ENCODE measurements around the gene AATF. TPM values are rescaled to one million over a fixed set of nuclear protein-coding genes. Genes with fewer than 3 reads are reported as not detected.
A peak's percentile ranks its signal among the peaks of the same experiment; 100 is the strongest.

AATF gene
- total RNA-seq, 4 donors from 2014 or later, result 22.4 to 36.4 (median 32.4) TPM

DNA sequence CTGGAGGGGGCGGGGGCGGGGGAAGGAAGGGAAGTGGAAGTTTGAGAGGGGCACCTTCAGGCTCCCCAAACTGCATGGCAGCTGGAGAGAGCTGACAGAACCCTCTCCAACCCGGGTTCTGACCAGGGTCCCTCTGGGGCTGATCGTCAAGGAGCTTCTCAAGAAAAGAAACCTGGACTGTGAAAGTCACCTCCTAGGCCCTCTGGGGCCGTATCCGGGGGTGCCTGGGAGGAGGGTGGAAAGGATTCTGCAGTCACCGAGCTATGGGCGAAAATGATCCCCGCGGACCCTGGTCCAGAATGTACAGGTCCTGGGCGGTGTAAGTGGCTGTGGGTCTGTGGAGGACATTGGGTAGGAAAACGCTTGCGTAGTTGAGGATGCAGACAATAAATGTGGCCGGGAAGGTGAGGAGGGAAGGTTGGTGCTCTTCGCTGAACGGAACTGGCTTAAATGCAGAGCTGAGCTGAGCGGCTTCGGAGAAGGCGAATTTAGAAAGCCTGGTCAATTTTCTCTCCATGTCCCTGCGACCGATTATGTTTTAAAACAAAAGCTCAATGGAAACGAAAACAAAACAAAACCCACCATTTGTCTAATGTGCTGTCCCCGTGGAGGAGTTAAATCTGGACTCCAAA lies 15.1 kb upstream of the AATF start:
- H3K9me3 ChIP-seq, result no peaks in the 10 kb centered on the region
- intact Hi-C loops (cut with DNase I), result no loop called here
- H3K27me3 ChIP-seq, result peaks cover 39 to 100% (median 92%) of the 10 kb centered on the region in 4 donors
- H3K4me3 ChIP-seq, result peak overlapping the region in 2 of 4 donors; percentile 10 to 32
- H3K36me3 ChIP-seq, result no peaks in the 10 kb centered on the region
- peaks cover 71 to 75% (median 74%) of the 10 kb centered on the region in 3 donors for H3K4me1 ChIP-seq
- no peak overlapping the region for H3K27ac ChIP-seq
- DNase-seq, result no peak
- 12 to 17% methylated on average over 16 to 20 of the region's 23 CpGs for WGBS, 2 donors
- no peak for TF ChIP-seq POLR2A (IDR thresholded peaks at IDR 0.05)
- TF ChIP-seq, protein P1, sequence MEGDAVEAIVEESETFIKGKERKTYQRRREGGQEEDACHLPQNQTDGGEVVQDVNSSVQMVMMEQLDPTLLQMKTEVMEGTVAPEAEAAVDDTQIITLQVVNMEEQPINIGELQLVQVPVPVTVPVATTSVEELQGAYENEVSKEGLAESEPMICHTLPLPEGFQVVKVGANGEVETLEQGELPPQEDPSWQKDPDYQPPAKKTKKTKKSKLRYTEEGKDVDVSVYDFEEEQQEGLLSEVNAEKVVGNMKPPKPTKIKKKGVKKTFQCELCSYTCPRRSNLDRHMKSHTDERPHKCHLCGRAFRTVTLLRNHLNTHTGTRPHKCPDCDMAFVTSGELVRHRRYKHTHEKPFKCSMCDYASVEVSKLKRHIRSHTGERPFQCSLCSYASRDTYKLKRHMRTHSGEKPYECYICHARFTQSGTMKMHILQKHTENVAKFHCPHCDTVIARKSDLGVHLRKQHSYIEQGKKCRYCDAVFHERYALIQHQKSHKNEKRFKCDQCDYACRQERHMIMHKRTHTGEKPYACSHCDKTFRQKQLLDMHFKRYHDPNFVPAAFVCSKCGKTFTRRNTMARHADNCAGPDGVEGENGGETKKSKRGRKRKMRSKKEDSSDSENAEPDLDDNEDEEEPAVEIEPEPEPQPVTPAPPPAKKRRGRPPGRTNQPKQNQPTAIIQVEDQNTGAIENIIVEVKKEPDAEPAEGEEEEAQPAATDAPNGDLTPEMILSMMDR (IDR thresholded peaks at IDR 0.05), result no peak

DNA sequence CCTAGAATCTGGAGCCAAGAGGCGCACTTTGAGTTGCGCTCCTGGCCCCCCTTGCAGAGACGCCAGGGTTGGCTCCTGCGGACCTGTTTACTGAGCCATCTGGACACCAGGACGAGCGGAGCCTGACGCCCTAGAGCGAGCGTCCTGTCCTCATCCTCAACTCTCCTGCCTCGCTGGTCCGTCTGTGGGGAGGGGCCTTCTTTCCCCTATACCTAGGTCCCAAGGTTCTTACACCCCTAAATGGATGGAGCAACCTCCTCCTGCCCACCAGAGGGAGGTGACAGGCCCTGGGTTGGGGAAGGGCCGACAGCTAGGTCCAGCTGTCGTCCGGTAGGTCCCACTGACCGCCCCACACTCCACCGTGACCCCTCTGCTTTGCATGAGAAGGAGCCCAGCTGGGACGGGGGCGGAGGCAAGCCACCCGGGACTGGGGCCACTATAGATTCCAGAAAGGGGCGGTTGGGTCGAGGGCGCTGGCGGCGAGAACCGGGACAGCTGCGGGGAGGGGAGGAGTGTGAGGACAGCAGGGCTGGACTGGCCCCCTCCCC lies 14.5 kb upstream of the AATF start:
- Histone ChIP-seq H3K4me1 (peaks cover 75 to 81% (median 78%) of the 10 kb centered on the region in 3 donors), H3K27ac (no peak overlapping the region), H3K9me3 (no peaks in the 10 kb centered on the region), H3K36me3 (no peaks in the 10 kb centered on the region), H3K4me3 (peak overlapping the region in 2 of 4 donors; percentile 10 to 32), H3K27me3 (peaks cover 45 to 100% (median 91%) of the 10 kb centered on the region in 4 donors)
- 0 to 4% methylated on average over 3 to 9 of the region's 26 CpGs for WGBS, 2 donors
- no peak for DNase-seq
- TF ChIP-seq, protein P1 (IDR thresholded peaks at IDR 0.05), result no peak
- TF ChIP-seq POLR2A (IDR thresholded peaks at IDR 0.05), result no peak
- intact Hi-C loops (cut with DNase I), result no loop called here

DNA sequence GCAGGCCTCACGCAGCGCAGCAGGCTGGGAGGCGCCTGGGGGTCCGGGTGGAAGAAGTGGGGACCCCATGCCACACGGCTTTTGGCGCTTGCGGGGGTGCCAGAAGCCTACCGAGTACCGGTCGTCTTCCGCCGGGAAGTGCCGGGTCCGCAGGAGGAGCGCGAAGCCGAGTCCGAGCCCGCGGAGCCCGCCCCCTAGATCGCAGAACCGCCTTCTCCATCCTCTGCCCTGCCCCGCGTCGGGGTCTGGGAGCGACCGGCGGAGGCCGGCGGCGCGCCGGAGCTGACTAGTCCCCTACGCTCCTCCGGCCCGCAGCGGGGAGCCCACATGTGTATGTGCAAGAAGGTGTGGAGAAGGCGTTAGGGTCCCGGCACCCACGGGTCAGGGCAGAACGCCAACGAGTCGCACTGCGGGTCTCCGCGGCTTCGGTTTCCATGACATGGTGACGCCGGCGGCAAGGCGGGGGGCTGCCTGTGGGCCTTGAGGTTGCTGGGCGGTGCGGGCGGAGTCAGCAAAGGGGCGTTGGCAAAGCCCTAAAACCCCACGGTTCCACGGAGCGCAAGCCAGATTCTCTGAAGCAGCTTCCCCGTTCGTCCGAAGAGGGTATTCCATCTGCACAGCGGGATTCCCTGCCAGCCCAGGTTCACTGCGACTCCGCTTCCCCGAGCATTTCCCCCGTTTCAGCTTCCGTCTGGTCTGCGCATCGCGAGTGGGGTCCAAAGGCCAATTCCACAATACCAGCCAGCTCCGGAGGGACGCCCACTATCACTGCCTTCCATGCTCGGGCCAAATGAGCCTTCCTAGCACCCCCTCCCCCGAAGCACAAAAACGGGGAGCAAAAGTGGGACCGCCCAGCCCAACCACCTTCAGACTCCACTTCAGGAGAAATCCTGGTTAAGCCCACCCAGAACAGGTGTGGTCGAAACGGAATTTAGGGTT lies 13.8 kb upstream of the AATF start:
- WGBS, 2 donors, result 3 to 6% methylated on average over 7 to 25 of the region's 79 CpGs
- peak overlapping the region in 2 of 4 donors; percentile 10 to 43 for H3K4me3 ChIP-seq

DNA sequence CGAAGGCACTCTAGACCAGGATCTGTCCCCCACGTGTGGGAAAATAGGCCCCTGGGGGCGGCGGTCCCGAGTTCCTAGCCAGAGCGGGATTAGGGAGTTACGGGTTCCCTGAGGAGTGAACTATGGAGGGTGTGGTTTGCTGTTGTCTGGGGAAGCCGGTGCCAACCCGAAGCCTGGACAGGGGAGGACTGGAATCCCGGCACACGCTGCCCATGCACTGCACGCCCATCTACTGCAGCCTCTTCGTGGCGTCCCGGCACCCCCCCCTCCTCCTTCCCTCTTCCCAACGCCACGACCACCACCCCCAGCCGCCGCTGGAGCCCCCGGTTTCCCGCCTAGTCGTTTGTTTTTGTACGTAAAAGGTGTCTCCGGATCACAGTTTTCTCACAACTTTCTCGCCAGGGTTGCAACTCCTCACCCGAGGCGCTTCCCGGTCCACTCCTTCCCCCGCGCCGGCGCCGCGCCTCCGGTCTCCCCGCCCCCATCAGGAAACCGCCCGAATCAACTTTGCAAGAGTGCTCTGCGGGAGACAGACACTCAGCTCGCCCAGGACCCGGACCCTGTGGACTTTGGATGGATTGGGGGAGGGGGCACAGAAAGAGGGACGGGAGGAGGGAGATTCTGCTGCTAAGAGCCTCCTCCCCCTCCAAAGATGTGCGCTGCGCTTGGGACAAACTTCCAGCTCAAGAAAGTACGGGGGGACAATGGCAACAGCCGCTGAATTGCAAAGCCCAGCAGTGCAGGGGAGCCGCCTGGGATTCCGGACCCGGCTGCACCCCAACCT lies 12.9 kb upstream of the AATF start:
- 4 to 5% methylated on average over 13 to 39 of the region's 49 CpGs for WGBS, 2 donors
- intact Hi-C loops (cut with DNase I), result no loop called here
- DNase-seq, result no peak
- no peaks in the 10 kb centered on the region for H3K36me3 ChIP-seq
- H3K4me3 ChIP-seq, result peak overlapping the region in 2 of 4 donors; percentile 19 to 43
- TF ChIP-seq POLR2A (IDR thresholded peaks at IDR 0.05), result no peak
- TF ChIP-seq, protein P1 (IDR thresholded peaks at IDR 0.05), result no peak
- H3K9me3 ChIP-seq, result no peaks in the 10 kb centered on the region
- H3K27ac ChIP-seq, result no peak overlapping the region
- H3K27me3 ChIP-seq, result peaks cover 59 to 100% (median 96%) of the 10 kb centered on the region in 4 donors
- peaks cover 78 to 97% (median 81%) of the 10 kb centered on the region in 3 donors for H3K4me1 ChIP-seq

More for the DNA sequence above, 13.8 kb upstream of the AATF start:
- Histone ChIP-seq H3K9me3 (no peaks in the 10 kb centered on the region), H3K4me1 (peaks cover 78 to 89% (median 78%) of the 10 kb centered on the region in 3 donors), H3K36me3 (no peaks in the 10 kb centered on the region), H3K27ac (no peak overlapping the region), H3K27me3 (peaks cover 51 to 100% (median 92%) of the 10 kb centered on the region in 4 donors)
- intact Hi-C loops (cut with DNase I), result no loop called here
- DNase-seq, result no peak
- no peak for TF ChIP-seq POLR2A (IDR thresholded peaks at IDR 0.05)
- TF ChIP-seq, protein P1 (IDR thresholded peaks at IDR 0.05), result no peak
